SHP77 treated with DMSO at 0.1 percent for 48 hours (cell line): ENCODE results near the gene GOLGA6D.
A peak's percentile ranks its signal among the peaks of the same experiment; 100 is the strongest.
"Not testable (repeated sequence)": the region's sequence is repeated elsewhere in the genome, so short reads cannot be mapped to it uniquely, and the experiment has no call there.

Experiments
- DNase-seq: peaks from one replicate; lab custom pipeline; 2025; lab: John Stamatoyannopoulos, UW

GOLGA6D gene

GRCh38 chr15:75293660-75294059 is 11.0 kb downstream of the GOLGA6D start:
- not testable (repeated sequence) for DNase-seq

GRCh38 chr15:75298541-75299310 is 16.1 kb downstream of the GOLGA6D start:
- DNase-seq: not testable (repeated sequence)

- not testable (repeated sequence) for DNase-seq
These were observed 16.7 kb downstream of the GOLGA6D start for GRCh38 chr15:75299311-75299688.

- not testable (repeated sequence) for DNase-seq
These were observed 17.4 kb downstream of the GOLGA6D start for GRCh38 chr15:75300026-75300425.

GRCh38 chr15:75302318-75302717 is 19.7 kb downstream of the GOLGA6D start:
- DNase-seq: no peak

DNA sequence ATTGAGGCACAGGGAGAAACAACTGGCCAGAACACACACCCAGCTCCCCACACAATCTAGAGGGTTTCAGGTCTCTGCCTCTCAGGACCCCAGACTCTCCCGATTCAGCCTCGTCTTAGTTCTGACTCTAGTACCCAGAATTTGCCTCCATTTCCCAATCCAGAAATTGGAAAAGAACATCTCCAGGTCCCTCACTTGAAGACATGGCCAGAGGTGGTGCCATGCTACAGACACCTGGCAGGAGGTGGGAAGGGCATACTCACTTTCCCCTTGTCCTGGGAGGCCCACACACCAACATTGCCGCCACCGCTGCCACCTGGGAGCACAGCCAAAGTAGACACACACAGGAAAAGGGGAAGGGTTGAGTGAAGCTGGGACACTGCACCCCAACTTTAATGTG is 20.1 kb downstream of the GOLGA6D start:
- not testable (repeated sequence) for DNase-seq

DNA sequence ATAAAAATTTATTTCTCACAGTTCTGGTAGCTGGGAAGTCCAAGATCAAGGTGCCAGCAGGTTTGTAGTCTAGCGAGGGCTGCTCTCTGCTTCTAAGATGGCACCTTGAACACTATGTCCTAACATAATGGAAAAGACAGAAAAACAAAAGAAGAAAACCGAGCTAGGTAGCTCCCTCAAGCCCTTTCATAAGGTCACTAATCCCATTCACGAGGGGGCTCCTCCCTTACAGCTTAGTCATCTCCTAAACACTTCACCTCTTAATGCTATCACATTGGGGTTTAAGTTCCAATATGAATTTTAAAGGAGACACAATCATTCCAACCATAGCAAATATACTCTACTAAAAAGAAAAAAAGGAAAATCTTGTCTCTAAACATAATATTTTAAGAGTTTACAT is 23.6 kb downstream of the GOLGA6D start:
- no peak for DNase-seq

- DNase-seq: peak; percentile 56
These were observed 25.2 kb downstream of the GOLGA6D start for GRCh38 chr15:75307778-75308390.

DNA sequence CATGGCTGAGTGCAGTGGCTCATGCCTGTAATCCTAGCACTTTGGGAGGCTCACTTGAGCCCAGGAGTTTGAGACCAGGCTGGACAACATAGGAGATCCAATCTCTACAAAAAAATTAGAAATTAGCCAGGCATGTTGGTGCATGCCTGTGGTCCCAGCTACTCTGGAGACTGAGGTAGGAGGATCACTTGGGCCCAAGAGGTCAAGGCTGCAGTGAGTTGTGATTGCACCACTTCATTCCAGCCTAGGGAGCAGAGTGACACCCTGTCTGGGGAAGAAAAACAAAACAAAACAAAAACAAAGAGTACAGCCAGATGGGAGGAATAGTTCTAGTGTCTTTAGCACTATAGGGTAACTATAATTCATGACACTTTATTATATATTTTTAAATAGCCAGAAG is 27.1 kb downstream of the GOLGA6D start:
- DNase-seq: no peak

- not testable (repeated sequence) for DNase-seq
These were observed 29.9 kb downstream of the GOLGA6D start for GRCh38 chr15:75312548-75312947.

- no peak for DNase-seq
These were observed 30.6 kb downstream of the GOLGA6D start for GRCh38 chr15:75313116-75313845.

- DNase-seq: no peak
These were observed 32.1 kb downstream of the GOLGA6D start for GRCh38 chr15:75314552-75315290.

GRCh38 chr15:75319231-75319897 is 36.7 kb downstream of the GOLGA6D start:
- DNase-seq: not testable (repeated sequence)

- DNase-seq: no peak
These were observed 39.1 kb downstream of the GOLGA6D start for GRCh38 chr15:75321711-75322110.

DNA sequence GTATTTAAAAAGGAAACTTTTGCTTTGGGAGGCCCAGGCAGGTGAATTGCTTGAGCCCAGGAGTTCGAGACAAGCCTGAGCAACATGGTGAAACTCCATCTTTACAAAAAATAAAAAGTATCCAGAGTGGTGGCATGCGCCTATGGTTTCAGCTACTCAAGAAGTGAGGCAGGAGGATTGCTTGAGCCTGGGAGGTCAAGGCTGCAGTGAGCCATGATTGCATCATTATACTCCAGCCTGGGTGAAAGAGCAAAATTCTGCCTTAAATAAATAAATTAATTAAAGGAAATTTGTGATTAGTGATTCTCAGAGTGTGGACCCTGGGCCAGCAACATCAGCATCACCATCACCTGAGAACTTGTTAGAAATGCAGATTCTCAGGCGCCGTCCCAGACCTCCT is 43.3 kb downstream of the GOLGA6D start:
- no peak for DNase-seq

GRCh38 chr15:75327005-75327404 is 44.4 kb downstream of the GOLGA6D start:
- no peak for DNase-seq

GRCh38 chr15:75327491-75327890 is 44.9 kb downstream of the GOLGA6D start:
- DNase-seq: no peak

DNA sequence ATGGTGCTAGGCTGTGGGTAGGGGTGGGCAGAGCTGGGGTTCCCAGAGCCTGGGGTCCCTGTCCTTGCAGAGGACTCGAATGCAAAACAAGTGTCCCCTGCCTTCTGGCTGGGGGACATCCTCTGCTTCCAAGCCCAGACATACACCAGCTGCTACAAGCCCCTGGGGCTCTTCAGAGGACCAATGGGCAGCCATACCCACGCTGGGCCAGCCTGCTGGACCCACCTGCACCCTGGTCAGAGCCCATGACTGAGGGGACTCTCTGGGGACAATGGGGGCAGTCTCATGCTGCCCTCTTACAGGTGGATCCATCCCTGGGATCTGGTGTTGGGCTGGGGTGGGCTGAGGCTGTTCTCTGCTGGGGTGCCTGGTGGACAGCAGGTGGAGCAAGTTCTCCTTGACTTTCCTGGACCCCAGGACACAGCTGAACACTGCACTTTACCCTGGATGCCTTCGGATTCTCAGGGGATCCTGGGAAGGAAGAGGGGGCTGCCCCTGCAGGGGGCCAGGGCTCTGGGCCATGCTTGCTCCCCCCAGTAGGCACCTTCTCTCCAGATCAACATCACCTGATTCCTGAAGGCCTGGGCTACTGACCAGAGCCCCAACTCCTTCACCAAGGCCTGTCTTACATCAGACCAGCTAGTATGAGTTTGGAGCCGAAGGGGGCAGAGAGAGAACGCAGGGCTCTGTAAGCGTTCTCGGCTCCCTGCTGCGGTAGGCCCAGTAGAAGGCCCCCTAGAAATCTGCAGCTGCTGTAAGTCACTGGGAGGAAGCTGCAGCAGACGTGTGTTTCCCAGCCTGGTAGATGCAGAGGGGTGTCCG is 46.1 kb downstream of the GOLGA6D start:
- DNase-seq: no peak

DNA sequence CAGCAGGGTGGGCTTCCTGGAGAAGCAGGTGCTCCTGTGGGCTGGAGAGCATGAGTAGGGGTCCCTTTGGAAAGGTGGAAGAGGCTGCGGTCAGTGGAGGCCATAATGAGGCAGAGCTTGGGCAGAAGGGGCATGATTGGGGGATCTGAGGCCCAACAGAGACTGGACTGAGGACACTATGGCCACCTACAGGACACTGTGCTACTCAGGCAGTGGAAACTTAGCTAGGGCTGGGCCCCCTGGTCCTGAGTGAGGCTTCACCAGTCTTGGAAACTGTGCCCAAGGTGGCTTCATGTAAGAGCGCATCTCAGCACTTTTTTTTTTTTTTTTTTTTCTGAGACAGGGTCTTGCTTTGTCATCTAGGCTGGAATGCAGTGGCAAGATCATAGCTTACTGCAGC is 46.9 kb downstream of the GOLGA6D start:
- no peak for DNase-seq

DNA sequence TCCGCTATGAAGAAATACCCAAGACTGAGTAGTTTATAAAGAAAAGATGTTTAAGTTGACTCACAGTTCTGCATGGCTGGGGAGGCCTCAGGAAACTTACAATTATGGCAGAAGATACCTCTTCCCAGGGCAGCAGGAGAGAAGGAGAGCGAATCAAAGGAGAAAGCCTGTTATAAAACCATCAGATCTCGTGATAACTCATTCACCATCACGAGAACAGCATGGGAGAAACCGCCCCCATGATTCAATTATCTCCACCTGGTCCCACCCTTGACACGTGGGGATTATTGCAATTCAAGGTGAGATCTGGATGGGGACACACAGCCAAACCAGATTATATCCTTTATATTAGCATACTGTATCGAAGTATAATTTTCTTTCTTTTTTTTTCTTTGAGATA is 49.5 kb downstream of the GOLGA6D start:
- DNase-seq: not testable (repeated sequence)
